GM12878 (cell line): Measurements from ENCODE around the gene NDUFV2. TPM values are rescaled to one million over a fixed set of nuclear protein-coding genes. Genes with fewer than 3 reads are reported as not detected.
"Not testable (repeated sequence)": the region's sequence is repeated elsewhere in the genome, so short reads cannot be mapped to it uniquely, and the experiment has no call there.

Experiments used
- ATAC-seq: fragments of 200-7000 bp; cut with Tn5 transposase; 3 replicates; pipeline ENCODE4 v1.9.1; 2020; ENCODE audit warnings: mild to moderate bottlenecking, moderate library complexity
- BruUV-seq: library from RNA; stranded (reverse); fragments of 400-500 nt; replicated peaks from 2 replicates; lab custom pipeline; 2021; lab: Mats Ljungman, UMichigan
- CTCF ChIA-PET: fragments of 300-600 bp; sonication (Branson Sonifier 250); formaldehyde crosslinking; extraction: SDS; loops from one replicate; lab custom pipeline; 2021; ENCODE audit warnings: inconsistent platforms; lab: Yijun Ruan, JAX
- POLR2A ChIA-PET: fragments of 350-600 bp; formaldehyde crosslinking; extraction: SDS; loops from one replicate; lab custom pipeline; 2021; ENCODE audit warnings: inconsistent platforms; lab: Charles Lee
- RAD21 ChIA-PET: fragments of 300-600 bp; sonication (Branson Sonifier 250); formaldehyde crosslinking; loops from one replicate; lab custom pipeline; 2023; ENCODE audit warnings: antibody characterized with exemption; ENCODE audit not compliant: unreplicated experiment; lab: Charles Lee
- SMC1A ChIA-PET: fragments of 300-600 bp; sonication (Branson Sonifier 250); formaldehyde crosslinking; loops from one replicate; lab custom pipeline; 2023; ENCODE audit not compliant: unreplicated experiment, uncharacterized antibody; lab: Charles Lee
- DNase-seq: peaks from one replicate; pipeline ENCODE4 v3.0.0-alpha.2; 2011; ENCODE audit warnings: low read depth, low spot score
- FAIRE-seq: peaks from 3 replicates; lab custom pipeline; 2011; peaks lifted over from hg19 to GRCh38; lab: Jason Lieb, UNC
- H2AFZ ChIP-seq: 2 replicates; pipeline ENCODE4 v1.6.0; 2011; ENCODE audit warnings: low read depth, low read length, control low read depth; ENCODE audit not compliant: control insufficient read depth
- H3K27ac ChIP-seq: 2 replicates; pipeline ENCODE4 v1.5.1; 2011; ENCODE audit warnings: control low read depth; ENCODE audit not compliant: control insufficient read depth, insufficient read depth
- H3K27me3 ChIP-seq, 2 experiments: replicated peaks in 1 of 2; 2 replicates each; pipeline versions ENCODE4 v1.6.0 to v1.6.1; 2011; ENCODE audit warnings: low read length in 1 of 2; ENCODE audit not compliant: control insufficient read depth in 2 of 2, insufficient read depth in 2 of 2
- H3K36me3 ChIP-seq, 2 experiments: 2 replicates each; pipeline ENCODE4 v1.5.1; 2011; ENCODE audit warnings: low read length in 1 of 2; ENCODE audit not compliant: control insufficient read depth in 2 of 2, insufficient read depth in 2 of 2
- H3K4me1 ChIP-seq: 2 replicates; pipeline ENCODE4 v1.6.1; 2011; ENCODE audit warnings: mild to moderate bottlenecking, low read length, moderate library complexity, mixed read lengths; ENCODE audit not compliant: control insufficient read depth, insufficient read depth
- H3K4me2 ChIP-seq: 2 replicates; pipeline ENCODE4 v1.6.0; 2011; ENCODE audit warnings: control low read depth; ENCODE audit not compliant: control insufficient read depth, insufficient read depth
- H3K4me3 ChIP-seq: fragments of 200-600 bp; sonication (generic); 2 replicates; pipeline ENCODE4 v1.5.1; 2016
- H3K79me2 ChIP-seq: 2 replicates; pipeline ENCODE4 v1.6.0; 2011; ENCODE audit warnings: low read length; ENCODE audit not compliant: control insufficient read depth, insufficient read depth
- H3K9ac ChIP-seq: 2 replicates; pipeline ENCODE4 v1.8.0; 2011; ENCODE audit warnings: low read length, control low read depth, mixed read lengths; ENCODE audit not compliant: control insufficient read depth, insufficient read depth
- H3K9me3 ChIP-seq: replicated peaks from 3 replicates; pipeline ENCODE4 v1.5.1; 2011; ENCODE audit warnings: mild to moderate bottlenecking, low read length; ENCODE audit not compliant: control insufficient read depth, insufficient read depth
- H4K20me1 ChIP-seq: 2 replicates; pipeline ENCODE4 v1.6.0; 2011; ENCODE audit not compliant: control insufficient read depth, insufficient read depth
- BACH1 ChIP-seq: fragments of 450-650 bp; IDR thresholded peaks from 2 replicates; pipeline ENCODE4 v1.6.1; 2017; ENCODE audit warnings: mild to moderate bottlenecking, borderline replicate concordance
- BHLHE40 ChIP-seq, 2 experiments: fragments of 450-650 bp in 1 of 2; IDR thresholded peaks; 2 replicates each; pipeline ENCODE4 v1.6.1; 2011 to 2017; ENCODE audit warnings: low read depth in 2 of 2, borderline replicate concordance in 1 of 2, improper control_type of control experiment in 1 of 2, low read length in 1 of 2, mild to moderate bottlenecking in 1 of 2
- BRCA1 ChIP-seq: IDR thresholded peaks from 2 replicates; pipeline ENCODE4 v1.6.1; 2011; ENCODE audit warnings: low read depth, low read length, improper control_type of control experiment
- CEBPZ ChIP-seq: fragments of 150-350 bp; IDR thresholded peaks from 2 replicates; pipeline ENCODE4 v1.6.1; 2016; ENCODE audit warnings: low read depth, low read length
- HDGF ChIP-seq: fragments of 450-650 bp; IDR thresholded peaks from 2 replicates; pipeline ENCODE4 v1.6.1; 2016; ENCODE audit warnings: antibody characterized with exemption
- PML ChIP-seq: IDR thresholded peaks from 2 replicates; pipeline ENCODE4 v1.6.1; 2012; ENCODE audit warnings: low read length, inconsistent platforms
- RUNX3 ChIP-seq: IDR thresholded peaks from 2 replicates; pipeline ENCODE4 v1.6.1; 2012; ENCODE audit warnings: low read length, inconsistent platforms
- SIN3A ChIP-seq: IDR thresholded peaks from 2 replicates; pipeline ENCODE4 v1.6.1; 2012; ENCODE audit warnings: low read depth, low read length, improper control_type of control experiment
- SMAD1 ChIP-seq: fragments of 450-650 bp; IDR thresholded peaks from 2 replicates; pipeline ENCODE4 v1.6.1; 2018; ENCODE audit warnings: mild to moderate bottlenecking, low read depth; ENCODE audit not compliant: partially characterized antibody
- SUPT20H ChIP-seq: IDR thresholded peaks from 2 replicates; pipeline ENCODE4 v1.6.1; 2011; ENCODE audit warnings: low read depth, mild to moderate bottlenecking, low read length, moderate library complexity, borderline replicate concordance; ENCODE audit not compliant: control insufficient read depth
- SUZ12 ChIP-seq: fragments of 200-600 bp; sonication (generic); IDR thresholded peaks from one replicate; pipeline ENCODE4 v1.6.1; 2018; ENCODE audit warnings: antibody characterized with exemption, mild to moderate bottlenecking; ENCODE audit not compliant: unreplicated experiment
- USF1 ChIP-seq: IDR thresholded peaks from 2 replicates; pipeline ENCODE4 v1.6.1; 2011; ENCODE audit warnings: borderline replicate concordance, low read depth, mild to moderate bottlenecking, moderate library complexity, mixed read lengths, low read length; ENCODE audit not compliant: insufficient read depth; ENCODE audit errors: extremely low read length
- ZNF207 ChIP-seq: fragments of 450-650 bp; IDR thresholded peaks from 2 replicates; pipeline ENCODE4 v1.6.1; 2014; ENCODE audit warnings: antibody characterized with exemption, mild to moderate bottlenecking, borderline replicate concordance
- WGBS: methylation state at CpG from one replicate; pipeline ENCODE4 v1.1.6; 2016; ENCODE audit warnings: low lambda C conversion rate; ENCODE audit not compliant: insufficient replicate concordance, insufficient coverage; ENCODE audit errors: missing lambda C conversion rate; 5-methylcytosine and 5-hydroxymethylcytosine counted together
- in situ Hi-C: fragments of 300-500 bp; cut with MboI; formaldehyde crosslinking; loops from 9 replicates; pipeline ENCODE4 v1.14.3; 2018; ENCODE audit warnings: mixed read lengths
- intact Hi-C: fragments of 100-400 bp; cut with micrococcal nuclease; formaldehyde crosslinking; loops from one replicate; pipeline ENCODE4 v1.14.2; 2022; ENCODE audit not compliant: unreplicated experiment
- polyA plus RNA-seq, 11 experiments: library from polyadenylated mRNA; depleted of rRNA in 4 of 11; unstranded in 6 of 11; stranded (reverse) in 5 of 11; fragments of >200 nt; fragmentation: Nextera tagmentation in 4 of 11; fragmentation: Illumina TruSeq in 1 of 11; extraction: Ambion mirVana in 4 of 11; extraction: Trizol in 1 of 11; gene quantifications; 1 replicate in 1 of 11; 2 replicates in 10 of 11; pipeline versions ENCODE4 v1.2.1 to v1.2.3, GENCODE V29; 2011 to 2016; ENCODE audit warnings: inconsistent platforms in 2 of 11, missing spikeins in 2 of 11, low read depth in 1 of 11
- total RNA-seq, 4 experiments: library from RNA; depleted of rRNA in 3 of 4; stranded (reverse); fragments of >200 nt in 3 of 4; fragmentation: Illumina TruSeq in 1 of 4; extraction: Trizol in 1 of 4; gene quantifications; 2 replicates each; pipeline versions ENCODE4 v1.2.1 to v1.2.3, GENCODE V29; 2013 to 2021

Gene NDUFV2
- total and polyA plus RNA-seq, 10 of the 15 experiments (the other 5 are each of a cell fraction or from before 2014, with no cell fraction given) = 236 to 590 (median 321) TPM

- TF ChIP-seq USF1 (no peak), CEBPZ (no peak), PML (no peak), SMAD1 (no peak), BHLHE40 (IDR thresholded peaks at IDR 0.05; ENCODE audit: borderline replicate concordance in 1 of 2, low read depth in 2 of 2, low read length in 1 of 2) (no peak), SIN3A (no peak), SUPT20H (no peak), BRCA1 (no peak), SUZ12 (no peak), RUNX3 (no peak), BACH1 (no peak), ZNF207 (no peak), HDGF (no peak)
Observed at GRCh38 chr18:9160014-9160413, 57.5 kb downstream of the NDUFV2 start (continued).

- SMC1A ChIA-PET, BruUV-seq, H4K20me1 ChIP-seq, RAD21 ChIA-PET, FAIRE-seq, H3K4me2 ChIP-seq, in situ Hi-C loops, H3K27ac ChIP-seq, intact Hi-C loops, CTCF ChIA-PET, DNase-seq, H3K4me3 ChIP-seq, H3K27me3 ChIP-seq, H3K36me3 ChIP-seq, H2AFZ ChIP-seq, POLR2A ChIA-PET, H3K9ac ChIP-seq, ATAC-seq, H3K4me1 ChIP-seq: not testable (repeated sequence)
- Histone ChIP-seq H3K9me3 (peaks cover 21% of the 10 kb centered on the region), H3K79me2 (peaks cover 51% of the 10 kb centered on the region)
- WGBS = 99% methylated on average over 4 of the region's 4 CpGs
Observed at GRCh38 chr18:9162663-9163062, 60.2 kb downstream of the NDUFV2 start.

- ChIA-PET SMC1A (interaction anchor here (1.1 to 1.9 kb wide), 2 partner anchors 12 to 16 kb away, joined by 3 to 6 read pairs; no protein-coding TSS in a partner anchor), CTCF (interaction anchor here (1.8 kb wide), 1 partner anchor 17 kb away, joined by 4 read pairs; no protein-coding TSS in a partner anchor)
- RAD21 ChIA-PET, H3K36me3 ChIP-seq, BruUV-seq, H2AFZ ChIP-seq, H3K4me1 ChIP-seq, H4K20me1 ChIP-seq, POLR2A ChIA-PET, DNase-seq, intact Hi-C loops, H3K9ac ChIP-seq, H3K4me3 ChIP-seq, ATAC-seq, H3K27ac ChIP-seq, FAIRE-seq, in situ Hi-C loops, H3K4me2 ChIP-seq, H3K27me3 ChIP-seq: not testable (repeated sequence)
- H3K79me2 ChIP-seq = peaks cover 40% of the 10 kb centered on the region
- H3K9me3 ChIP-seq = peaks cover 21% of the 10 kb centered on the region
Observed at GRCh38 chr18:9164149-9164548, 61.6 kb downstream of the NDUFV2 start.
